WTC11 (cell line): ENCODE measurements around the gene ARAP3. TPM values are rescaled to one million over a fixed set of nuclear protein-coding genes. Genes with fewer than 3 reads are reported as not detected.
A peak's percentile ranks its signal among the peaks of the same experiment; 100 is the strongest.

ENCODE experiments used
- ATAC-seq: fragments of 200-7000 bp; cut with Tn5 transposase; 2 replicates; pipeline ENCODE4 v1.10.0; 2021; ENCODE audit warnings: mild to moderate bottlenecking, moderate library complexity
- CTCF ChIA-PET: fragments of 300-600 bp; sonication (Branson Sonifier 250); formaldehyde crosslinking; loops from one replicate; lab custom pipeline; 2021; ENCODE audit warnings: antibody characterized with exemption; lab: Charles Lee
- POLR2A ChIA-PET: fragments of 350-600 bp; sonication (Branson Sonifier 250); formaldehyde crosslinking; loops from one replicate; lab custom pipeline; 2021; ENCODE audit warnings: antibody characterized with exemption; lab: Charles Lee
- DNase-seq: peaks from one replicate; pipeline ENCODE4 v3.0.0; 2021; ENCODE audit warnings: low spot score
- H3K27ac Mint-ChIP-seq: 2 replicates; pipeline ENCODE4 v1.8.0; 2021; ENCODE audit warnings: mixed read lengths
- H3K27me3 Mint-ChIP-seq: 2 replicates; pipeline ENCODE4 v1.8.0; 2021; ENCODE audit warnings: low read depth, mild to moderate bottlenecking, moderate library complexity, mixed read lengths
- H3K36me3 Mint-ChIP-seq: 2 replicates; pipeline ENCODE4 v1.8.0; 2021; ENCODE audit warnings: mixed read lengths
- H3K4me1 Mint-ChIP-seq: 2 replicates; pipeline ENCODE4 v1.8.0; 2022; ENCODE audit warnings: mixed read lengths
- H3K4me3 Mint-ChIP-seq: 2 replicates; pipeline ENCODE4 v1.8.0; 2021; ENCODE audit warnings: mild to moderate bottlenecking, moderate library complexity, mixed read lengths
- H3K9me3 Mint-ChIP-seq: 2 replicates; pipeline ENCODE4 v1.8.0; 2021; ENCODE audit warnings: mixed read lengths
- AFF4 ChIP-seq: sonication (generic); formaldehyde crosslinking; IDR thresholded peaks from 2 replicates; pipeline ENCODE4 v1.8.1; 2023; ENCODE audit warnings: mild to moderate bottlenecking, missing genetic modification reagents, borderline replicate concordance
- ATF1 ChIP-seq: sonication (generic); formaldehyde crosslinking; IDR thresholded peaks from 2 replicates; pipeline ENCODE4 v1.8.1; 2023; ENCODE audit warnings: mild to moderate bottlenecking, moderate library complexity, missing genetic modification reagents
- ELF4 ChIP-seq: sonication (generic); formaldehyde crosslinking; IDR thresholded peaks from 2 replicates; pipeline ENCODE4 v1.8.1; 2022; ENCODE audit warnings: low read depth, mild to moderate bottlenecking, moderate library complexity, missing genetic modification reagents
- EMX1 ChIP-seq: fragments of 250-450 bp; sonication (Bioruptor Pico); IDR thresholded peaks from 2 replicates; pipeline ENCODE4 v1.8.0; 2021; ENCODE audit warnings: mild to moderate bottlenecking
- ESRRA ChIP-seq: sonication (generic); formaldehyde crosslinking; IDR thresholded peaks from 2 replicates; pipeline ENCODE4 v1.8.1; 2022; ENCODE audit warnings: mild to moderate bottlenecking, missing genetic modification reagents, borderline replicate concordance
- ETV6 ChIP-seq: sonication (generic); formaldehyde crosslinking; IDR thresholded peaks from 2 replicates; pipeline ENCODE4 v1.8.1; 2022; ENCODE audit warnings: mild to moderate bottlenecking, missing genetic modification reagents
- FOXK1 ChIP-seq: sonication (generic); formaldehyde crosslinking; IDR thresholded peaks from 2 replicates; pipeline ENCODE4 v1.8.0; 2022; ENCODE audit warnings: mild to moderate bottlenecking, moderate library complexity, missing genetic modification reagents
- FOXP4 ChIP-seq: sonication (generic); formaldehyde crosslinking; IDR thresholded peaks from 2 replicates; pipeline ENCODE4 v1.8.0; 2022; ENCODE audit warnings: mild to moderate bottlenecking, missing genetic modification reagents
- IRF2 ChIP-seq: sonication (generic); formaldehyde crosslinking; IDR thresholded peaks from 2 replicates; pipeline ENCODE4 v1.8.0; 2022; ENCODE audit warnings: low read depth, missing genetic modification reagents, borderline replicate concordance
- MXD4 ChIP-seq: fragments of 250-450 bp; sonication (Bioruptor Pico); IDR thresholded peaks from 2 replicates; pipeline ENCODE4 v1.8.0; 2021; ENCODE audit warnings: mild to moderate bottlenecking, moderate library complexity, borderline replicate concordance
- NFYB ChIP-seq: sonication (generic); formaldehyde crosslinking; conservative IDR thresholded peaks from 2 replicates; pipeline ENCODE4 v1.8.0; 2022; ENCODE audit warnings: low read depth, missing genetic modification reagents
- SMAD3 ChIP-seq: sonication (generic); formaldehyde crosslinking; IDR thresholded peaks from 2 replicates; pipeline ENCODE4 v1.8.0; 2022; ENCODE audit warnings: missing genetic modification reagents, mild to moderate bottlenecking, borderline replicate concordance
- TCF7 ChIP-seq: sonication (generic); formaldehyde crosslinking; IDR thresholded peaks from 2 replicates; pipeline ENCODE4 v1.8.0; 2022; ENCODE audit warnings: mild to moderate bottlenecking, low read depth, missing genetic modification reagents, moderate library complexity
- TEAD1 ChIP-seq: sonication (generic); formaldehyde crosslinking; IDR thresholded peaks from 2 replicates; pipeline ENCODE4 v1.8.0; 2022; ENCODE audit warnings: mild to moderate bottlenecking, missing genetic modification reagents
- ZMAT4 ChIP-seq: fragments of 250-450 bp; sonication (Bioruptor Pico); IDR thresholded peaks from 2 replicates; pipeline ENCODE4 v1.9.0; 2021; ENCODE audit warnings: mild to moderate bottlenecking
- ZNF121 ChIP-seq: sonication (generic); formaldehyde crosslinking; IDR thresholded peaks from 2 replicates; pipeline ENCODE4 v1.8.0; 2023; ENCODE audit warnings: missing genetic modification reagents
- ZNF396 ChIP-seq: fragments of 250-450 bp; sonication (Bioruptor Pico); IDR thresholded peaks from 2 replicates; pipeline ENCODE4 v1.8.0; 2021; ENCODE audit warnings: mild to moderate bottlenecking, moderate library complexity, borderline replicate concordance
- ZNF532 ChIP-seq: fragments of 250-450 bp; sonication (Bioruptor Pico); IDR thresholded peaks from 2 replicates; pipeline ENCODE4 v1.9.0; 2021; ENCODE audit warnings: mild to moderate bottlenecking, borderline replicate concordance
- total RNA-seq: library from RNA; stranded (reverse); gene quantifications from 3 replicates; pipeline ENCODE4 v1.2.3, GENCODE V29; 2021
- TF ChIP-seq, protein P1 (sequence below): sonication (generic); formaldehyde crosslinking; IDR thresholded peaks from 2 replicates; pipeline ENCODE4 v1.8.0; 2022; ENCODE audit warnings: mild to moderate bottlenecking, missing genetic modification reagents

The ARAP3 gene
- total RNA-seq, 1 experiment from 2014 or later: 60.4 TPM

DNA sequence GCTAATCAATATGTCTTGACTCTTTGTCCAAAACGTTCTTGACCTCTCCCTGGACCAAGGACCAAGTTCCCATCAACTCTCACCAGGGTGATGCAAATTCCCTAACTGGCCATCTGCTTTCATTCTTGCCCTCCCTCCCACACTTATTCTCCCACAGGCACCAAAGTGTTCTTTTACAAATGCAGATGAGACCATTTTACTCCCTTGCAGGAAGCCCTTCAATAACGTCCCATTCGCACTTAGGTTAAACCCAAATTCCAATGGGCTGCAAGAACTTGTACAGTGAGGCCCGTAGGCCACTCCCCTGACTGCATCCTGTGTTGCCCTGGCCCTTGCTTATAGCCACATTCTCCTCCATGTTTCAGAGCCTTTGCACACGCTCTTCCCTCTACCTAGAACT, 7.3 kb downstream of the ARAP3 start:
- DNase-seq (peak; percentile 61), ATAC-seq (peak; percentile 93)
- TF ChIP-seq ETV6 (CRISPR knock-in tag): no peak
- peak; percentile 95; the same call in 1 of the 2 replicates for TF ChIP-seq TEAD1 (CRISPR knock-in tag)
- TF ChIP-seq TCF7 (CRISPR knock-in tag): no peak
- TF ChIP-seq AFF4 (CRISPR knock-in tag): peak; percentile 20; the same call in 1 of the 2 replicates
- peak; percentile 45; the same call in 1 of the 2 replicates for TF ChIP-seq ZNF532 (CRISPR knock-in tag)
- TF ChIP-seq FOXK1 (CRISPR knock-in tag): 0 out of 2 replicates have a peak, but pooled peaks have one; percentile 35
- TF ChIP-seq ZMAT4 (CRISPR knock-in tag): peak; percentile 61; the same call in 1 of the 2 replicates
- TF ChIP-seq, protein P1, sequence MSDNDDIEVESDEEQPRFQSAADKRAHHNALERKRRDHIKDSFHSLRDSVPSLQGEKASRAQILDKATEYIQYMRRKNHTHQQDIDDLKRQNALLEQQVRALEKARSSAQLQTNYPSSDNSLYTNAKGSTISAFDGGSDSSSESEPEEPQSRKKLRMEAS: peak; percentile 57; the same call in 1 of the 2 replicates
- TF ChIP-seq ZNF121 (CRISPR knock-in tag): peak; percentile 74; the same call in 1 of the 2 replicates
- TF ChIP-seq NFYB (CRISPR knock-in tag): no peak
- no peak for TF ChIP-seq SMAD3 (CRISPR knock-in tag)
- POLR2A ChIA-PET: no interaction called here
- H3K36me3 Mint-ChIP-seq: peaks cover 37% of the 10 kb centered on the region
- H3K27ac Mint-ChIP-seq: peak overlapping the region; percentile 96
- H3K4me1 Mint-ChIP-seq: peaks cover 37% of the 10 kb centered on the region
- peaks cover 4% of the 10 kb centered on the region; the same call in 1 of the 2 replicates for H3K9me3 Mint-ChIP-seq
- H3K27me3 Mint-ChIP-seq: no peaks in the 10 kb centered on the region
- CTCF ChIA-PET: no interaction called here
- peak overlapping the region; percentile 13; the same call in 1 of the 2 replicates for H3K4me3 Mint-ChIP-seq

DNA sequence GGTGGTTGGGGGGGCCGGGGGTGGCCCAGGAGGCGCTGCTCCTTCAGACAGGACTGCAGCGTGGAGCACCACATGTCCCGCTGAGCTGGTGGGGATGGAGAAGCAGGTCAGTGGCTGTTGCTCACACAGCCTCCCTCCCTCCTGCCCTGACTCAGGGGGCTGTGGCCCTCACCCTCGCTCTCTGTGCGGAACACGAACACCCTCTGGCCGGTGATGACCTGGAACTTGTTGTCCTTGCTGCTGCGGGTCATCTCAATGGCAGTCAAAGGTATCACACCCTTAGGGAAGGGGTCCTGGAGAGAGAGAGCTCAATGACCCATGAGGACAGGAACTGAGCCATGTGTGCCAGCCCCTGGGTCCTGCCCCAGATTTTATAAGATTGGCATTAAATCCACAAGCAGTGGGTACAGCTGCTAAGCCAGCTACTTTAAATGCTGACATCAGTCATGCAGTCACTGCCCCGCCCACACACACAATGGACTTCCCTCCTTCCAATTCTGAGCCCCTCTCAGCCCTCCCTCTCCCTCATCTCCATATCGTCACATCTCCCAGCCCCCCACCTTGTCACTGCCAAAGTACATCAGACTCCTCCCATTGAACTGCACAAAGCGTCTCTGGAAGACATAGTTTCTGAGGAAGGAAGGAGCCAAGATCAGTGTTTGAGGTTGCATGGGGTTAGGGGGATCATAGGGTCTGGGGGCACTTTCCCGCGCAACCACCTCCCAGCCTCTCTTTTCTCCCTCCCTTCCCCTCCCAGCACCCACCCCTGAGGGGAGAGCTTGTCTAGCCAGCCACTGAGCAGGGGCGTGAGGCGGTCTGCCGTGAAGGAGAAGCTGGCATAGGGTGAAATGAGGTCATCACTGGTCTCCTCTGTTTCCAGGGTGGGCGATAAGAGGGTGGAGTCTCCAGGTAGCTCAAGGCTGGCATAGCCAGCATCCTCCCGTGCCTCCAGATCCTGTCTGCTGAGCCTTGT, 8.9 kb downstream of the ARAP3 start:
- H3K4me1 Mint-ChIP-seq: peaks cover 32% of the 10 kb centered on the region
- POLR2A ChIA-PET: interaction anchor here (0.8 to 1.0 kb wide), 2 partner anchors 209 to 241 kb away, joined by 3 read pairs; no protein-coding TSS in a partner anchor
- no peak overlapping the region for H3K4me3 Mint-ChIP-seq
- CTCF ChIA-PET: interaction anchor here (0.9 to 1.7 kb wide), 7 partner anchors 8 to 319 kb away, joined by 3 to 10 read pairs (median 6); partner anchors contain the start of genes DIAPH1, FCHSD1 and RNF14
- peaks cover 33% of the 10 kb centered on the region for H3K36me3 Mint-ChIP-seq
- DNase-seq: no peak
- H3K9me3 Mint-ChIP-seq: peaks cover under 1% of the 10 kb centered on the region; the same call in 1 of the 2 replicates
- H3K27ac Mint-ChIP-seq: peak overlapping the region; percentile 42
- peak; percentile 2; the same call in 1 of the 2 replicates for ATAC-seq
- no peak for TF ChIP-seq FOXP4 (CRISPR knock-in tag)
- no peak for TF ChIP-seq ELF4
- no peak for TF ChIP-seq MXD4
- TF ChIP-seq SMAD3 (CRISPR knock-in tag): no peak
- no peak for TF ChIP-seq ATF1
- TF ChIP-seq ZNF396 (CRISPR knock-in tag): no peak
- no peak for TF ChIP-seq EMX1
- no peak for TF ChIP-seq ESRRA
- TF ChIP-seq IRF2 (CRISPR knock-in tag): no peak
- TF ChIP-seq, all 79 proteins: peak for 0
- H3K27me3 Mint-ChIP-seq: no peaks in the 10 kb centered on the region
